Body of pancreas (tissue), 4 donors: ENCODE data around the gene ANTXRL.

Experiments used
- POLR2A ChIP-seq, 3 donors: fragments of 450-650 bp; IDR thresholded peaks; one replicate each; pipeline ENCODE4 v1.6.1; 2016; ENCODE audit warnings: antibody characterized with exemption in 3 of 3, mild to moderate bottlenecking in 2 of 3
- TF ChIP-seq, protein P1 (sequence below), 7 experiments: fragments of 450-650 bp in 4 of 7; fragments of 200-600 bp in 3 of 7; sonication (generic) in 3 of 7; IDR thresholded peaks; one replicate each; pipeline ENCODE4 v1.5.1; 2016 to 2019; ENCODE audit warnings: antibody characterized with exemption in 7 of 7

DNA sequence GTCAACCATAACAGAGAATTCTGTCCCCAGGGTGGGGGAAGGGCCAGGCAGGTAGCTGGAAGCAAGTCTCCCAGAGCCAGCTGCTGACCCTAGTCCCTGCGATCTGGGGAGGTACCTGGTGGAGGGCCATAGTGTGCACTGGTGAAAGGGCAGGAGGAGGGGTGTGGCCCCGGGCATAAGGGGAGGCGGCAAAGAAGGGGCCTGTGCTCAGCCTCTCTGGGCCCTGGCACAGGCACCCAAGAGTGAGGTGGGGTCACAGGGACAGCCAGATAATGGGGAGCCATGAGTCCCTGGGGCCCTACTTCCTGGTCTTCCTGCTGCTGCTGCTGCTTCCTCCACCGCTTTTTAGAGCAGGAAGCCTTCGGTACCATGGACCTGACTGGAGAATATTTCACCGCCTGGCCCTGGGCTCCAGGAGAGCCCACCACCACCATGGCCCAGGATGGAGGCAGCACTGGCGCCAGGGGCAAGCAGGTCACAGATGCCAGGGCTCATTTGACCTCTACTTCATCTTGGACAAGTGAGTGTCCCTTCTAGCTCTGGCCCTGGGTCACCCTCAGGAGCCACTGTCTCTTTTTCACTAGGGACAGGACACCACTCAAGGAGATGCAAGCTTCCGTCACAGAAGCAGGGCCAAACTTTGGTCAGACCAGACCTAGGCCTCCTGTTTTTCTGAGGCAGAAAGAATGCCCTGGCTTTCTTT lies at the start of gene ANTXRL:
- no peak for TF ChIP-seq POLR2A (IDR thresholded peaks at IDR 0.05)
- TF ChIP-seq, protein P1, sequence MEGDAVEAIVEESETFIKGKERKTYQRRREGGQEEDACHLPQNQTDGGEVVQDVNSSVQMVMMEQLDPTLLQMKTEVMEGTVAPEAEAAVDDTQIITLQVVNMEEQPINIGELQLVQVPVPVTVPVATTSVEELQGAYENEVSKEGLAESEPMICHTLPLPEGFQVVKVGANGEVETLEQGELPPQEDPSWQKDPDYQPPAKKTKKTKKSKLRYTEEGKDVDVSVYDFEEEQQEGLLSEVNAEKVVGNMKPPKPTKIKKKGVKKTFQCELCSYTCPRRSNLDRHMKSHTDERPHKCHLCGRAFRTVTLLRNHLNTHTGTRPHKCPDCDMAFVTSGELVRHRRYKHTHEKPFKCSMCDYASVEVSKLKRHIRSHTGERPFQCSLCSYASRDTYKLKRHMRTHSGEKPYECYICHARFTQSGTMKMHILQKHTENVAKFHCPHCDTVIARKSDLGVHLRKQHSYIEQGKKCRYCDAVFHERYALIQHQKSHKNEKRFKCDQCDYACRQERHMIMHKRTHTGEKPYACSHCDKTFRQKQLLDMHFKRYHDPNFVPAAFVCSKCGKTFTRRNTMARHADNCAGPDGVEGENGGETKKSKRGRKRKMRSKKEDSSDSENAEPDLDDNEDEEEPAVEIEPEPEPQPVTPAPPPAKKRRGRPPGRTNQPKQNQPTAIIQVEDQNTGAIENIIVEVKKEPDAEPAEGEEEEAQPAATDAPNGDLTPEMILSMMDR (IDR thresholded peaks at IDR 0.05): no peak
